A673 (cell line): ENCODE measurements around the gene BLCAP. TPM values are rescaled to one million over a fixed set of nuclear protein-coding genes. Genes with fewer than 3 reads are reported as not detected.

Experiments used
- BruUV-seq: library from RNA; stranded (reverse); fragments of 400-500 nt; replicated peaks from 2 replicates; lab custom pipeline; 2021; lab: Mats Ljungman, UMichigan
- CTCF ChIA-PET: fragments of 300-600 bp; sonication (Branson Sonifier 250); formaldehyde crosslinking; loops from one replicate; lab custom pipeline; 2022; ENCODE audit warnings: antibody characterized with exemption; lab: Charles Lee
- POLR2A ChIA-PET: fragments of 300-600 bp; sonication (Branson Sonifier 250); formaldehyde crosslinking; loops from one replicate; lab custom pipeline; 2022; ENCODE audit warnings: antibody characterized with exemption; ENCODE audit not compliant: low non-redundant PET; lab: Charles Lee
- DNase-seq: peaks from one replicate; pipeline ENCODE4 v3.0.0-alpha.2; 2015; ENCODE audit warnings: low spot score
- H3K27ac ChIP-seq: fragments of 200-600 bp; sonication (generic); 2 replicates; pipeline ENCODE4 v1.5.1; 2016; ENCODE audit warnings: mixed run types, low read depth, mild to moderate bottlenecking, mixed read lengths, antibody characterized with exemption, low read length; ENCODE audit not compliant: poor library complexity, severe bottlenecking
- H3K27me3 ChIP-seq: fragments of 200-600 bp; sonication (generic); replicated peaks from 2 replicates; pipeline ENCODE4 v1.6.1; 2017; ENCODE audit warnings: mixed run types, low read depth, mild to moderate bottlenecking, mixed read lengths, antibody characterized with exemption, low read length; ENCODE audit not compliant: insufficient read depth, poor library complexity
- H3K36me3 ChIP-seq: fragments of 200-600 bp; sonication (generic); 2 replicates; pipeline ENCODE4 v1.6.1; 2016; ENCODE audit warnings: mixed run types, mild to moderate bottlenecking, mixed read lengths, antibody characterized with exemption, low read length; ENCODE audit not compliant: insufficient read depth, poor library complexity, severe bottlenecking
- H3K4me1 ChIP-seq: fragments of 200-600 bp; sonication (generic); 2 replicates; pipeline ENCODE4 v1.6.1; 2017; ENCODE audit warnings: mixed run types, mild to moderate bottlenecking, mixed read lengths, antibody characterized with exemption, low read length; ENCODE audit not compliant: insufficient read depth, poor library complexity, severe bottlenecking
- H3K4me3 ChIP-seq: fragments of 200-600 bp; sonication (generic); 2 replicates; pipeline ENCODE4 v1.5.1; 2016; ENCODE audit warnings: low read depth, mixed run types, mild to moderate bottlenecking, mixed read lengths, low read length; ENCODE audit not compliant: poor library complexity, severe bottlenecking
- H3K9me3 ChIP-seq: fragments of 200-600 bp; sonication (generic); 2 replicates; pipeline ENCODE4 v1.6.1; 2016; ENCODE audit warnings: mixed run types, low read depth, mild to moderate bottlenecking, mixed read lengths, antibody characterized with exemption, low read length; ENCODE audit not compliant: poor library complexity, severe bottlenecking
- CTCF ChIP-seq: fragments of 300-800, 200-600 bp; sonication (generic); conservative IDR thresholded peaks from 2 replicates; pipeline ENCODE4 v1.5.1; 2017; ENCODE audit warnings: low read depth, mild to moderate bottlenecking, antibody characterized with exemption, low read length, moderate library complexity, mixed read lengths
- EZH2 ChIP-seq: fragments of 200-600 bp; sonication (generic); IDR thresholded peaks from 2 replicates; pipeline ENCODE4 v1.6.1; 2017; ENCODE audit warnings: borderline replicate concordance, low read depth, mild to moderate bottlenecking, mixed read lengths, antibody characterized with exemption, low read length; ENCODE audit not compliant: poor library complexity, severe bottlenecking
- intact Hi-C: fragments of 100-400 bp; cut with micrococcal nuclease; formaldehyde crosslinking; loops from one replicate; pipeline ENCODE4 v1.10.0; 2022; ENCODE audit not compliant: unreplicated experiment
- total RNA-seq: library from RNA; stranded (reverse); gene quantifications from 2 replicates; pipeline ENCODE4 v1.2.3, GENCODE V29; 2021

Gene BLCAP
- total RNA-seq, 1 experiment from 2014 or later, result 39.9 TPM

GRCh38 chr20:37547912-37548311 lies 20.2 kb upstream of the BLCAP start:
- no peak for DNase-seq
- intact Hi-C loops, result no loop called here
- ChIA-PET CTCF (no interaction called here), POLR2A (no interaction called here)
- no peaks in the 10 kb centered on the region for H3K36me3 ChIP-seq
- no TSS peak for BruUV-seq
- no peak for TF ChIP-seq CTCF
- H3K27ac ChIP-seq, result no peak overlapping the region
- H3K9me3 ChIP-seq, result no peaks in the 10 kb centered on the region
- H3K4me1 ChIP-seq, result no peaks in the 10 kb centered on the region
- H3K4me3 ChIP-seq, result no peak overlapping the region
- H3K27me3 ChIP-seq, result no peaks in the 10 kb centered on the region

GRCh38 chr20:37545516-37545915 lies 17.8 kb upstream of the BLCAP start:
- no peak for DNase-seq
- intact Hi-C loops, result no loop called here
- no TSS peak for BruUV-seq
- ChIA-PET POLR2A (no interaction called here), CTCF (no interaction called here)
- no peak overlapping the region for H3K27ac ChIP-seq
- no peaks in the 10 kb centered on the region for H3K36me3 ChIP-seq
- TF ChIP-seq CTCF (no peak), EZH2 (no peak)
- H3K4me3 ChIP-seq, result no peak overlapping the region
- H3K27me3 ChIP-seq, result no peaks in the 10 kb centered on the region
- H3K9me3 ChIP-seq, result no peaks in the 10 kb centered on the region
- H3K4me1 ChIP-seq, result no peaks in the 10 kb centered on the region

GRCh38 chr20:37544386-37544785 lies 16.7 kb upstream of the BLCAP start:
- Histone ChIP-seq H3K36me3 (no peaks in the 10 kb centered on the region), H3K4me1 (no peaks in the 10 kb centered on the region), H3K9me3 (no peaks in the 10 kb centered on the region), H3K4me3 (no peak overlapping the region), H3K27ac (no peak overlapping the region), H3K27me3 (no peaks in the 10 kb centered on the region)
- intact Hi-C loops, result no loop called here
- ChIA-PET CTCF (interaction anchor here (0.5 kb wide), 1 partner anchor 448 kb away, joined by 4 read pairs; no protein-coding TSS in a partner anchor), POLR2A (no interaction called here)
- TF ChIP-seq EZH2 (no peak), CTCF (no peak)
- no TSS peak for BruUV-seq
- no peak for DNase-seq
